CD1c-positive myeloid dendritic cell (primary cell): ENCODE data around the gene GTF2H4.
"Not testable (repeated sequence)": the region's sequence is repeated elsewhere in the genome, so short reads cannot be mapped to it uniquely, and the experiment has no call there.

ENCODE experiments used
- DNase-seq: peaks from one replicate; pipeline ENCODE4 v3.0.0-alpha.2; 2016; ENCODE audit errors: extremely low spot score

The GTF2H4 gene

DNA sequence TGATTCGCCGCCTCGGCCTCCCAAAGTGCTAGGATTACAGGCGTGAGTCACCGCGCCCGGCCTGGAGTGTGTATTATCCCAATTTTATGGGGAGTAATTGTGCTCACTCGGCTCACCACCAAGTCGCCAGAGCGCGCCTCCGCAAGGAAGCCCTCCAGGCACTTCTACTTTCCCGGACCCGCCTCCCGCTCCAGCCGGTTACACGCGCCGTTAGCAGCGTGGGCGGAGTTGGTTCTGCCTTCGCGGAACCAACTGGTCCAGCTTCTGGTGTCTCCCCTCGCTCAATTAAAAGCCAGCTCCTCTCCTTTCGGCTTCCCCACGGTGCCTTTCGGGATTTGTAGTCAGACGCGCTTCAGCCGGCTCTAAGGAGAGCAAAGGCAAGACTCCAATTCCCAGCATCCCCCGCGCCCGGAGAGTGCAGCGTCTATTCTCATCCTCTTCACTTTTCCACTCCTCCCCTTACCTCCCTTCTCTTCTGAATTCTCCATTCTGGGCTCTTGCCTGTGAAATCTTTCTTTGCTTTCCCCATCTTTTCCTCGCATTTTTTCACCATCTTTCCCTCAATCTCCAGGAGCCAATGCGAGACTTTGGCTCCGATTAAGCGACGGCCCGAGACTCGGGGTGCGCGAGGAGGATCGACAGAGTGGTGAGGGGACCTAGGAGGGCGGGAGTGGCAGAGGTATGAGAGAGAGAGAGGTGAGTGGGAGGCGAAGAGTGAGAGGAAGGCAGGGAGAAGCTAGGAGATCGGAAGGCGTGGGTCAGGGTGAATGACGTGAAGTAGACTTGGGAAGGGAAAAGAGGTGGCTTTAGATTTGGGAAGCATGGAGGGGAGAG is at the start of gene GTF2H4:
Gene GTF2H4, plus strand, starts transcription at position 450 of the 834 bp plus-strand sequence.
- peak; percentile 98 for DNase-seq

GRCh38 chr6:30859726-30860125 is 48.3 kb upstream of the GTF2H4 start:
- not testable (repeated sequence) for DNase-seq

- DNase-seq: no peak
These were observed 46.6 kb upstream of the GTF2H4 start for GRCh38 chr6:30861257-30862048.

DNA sequence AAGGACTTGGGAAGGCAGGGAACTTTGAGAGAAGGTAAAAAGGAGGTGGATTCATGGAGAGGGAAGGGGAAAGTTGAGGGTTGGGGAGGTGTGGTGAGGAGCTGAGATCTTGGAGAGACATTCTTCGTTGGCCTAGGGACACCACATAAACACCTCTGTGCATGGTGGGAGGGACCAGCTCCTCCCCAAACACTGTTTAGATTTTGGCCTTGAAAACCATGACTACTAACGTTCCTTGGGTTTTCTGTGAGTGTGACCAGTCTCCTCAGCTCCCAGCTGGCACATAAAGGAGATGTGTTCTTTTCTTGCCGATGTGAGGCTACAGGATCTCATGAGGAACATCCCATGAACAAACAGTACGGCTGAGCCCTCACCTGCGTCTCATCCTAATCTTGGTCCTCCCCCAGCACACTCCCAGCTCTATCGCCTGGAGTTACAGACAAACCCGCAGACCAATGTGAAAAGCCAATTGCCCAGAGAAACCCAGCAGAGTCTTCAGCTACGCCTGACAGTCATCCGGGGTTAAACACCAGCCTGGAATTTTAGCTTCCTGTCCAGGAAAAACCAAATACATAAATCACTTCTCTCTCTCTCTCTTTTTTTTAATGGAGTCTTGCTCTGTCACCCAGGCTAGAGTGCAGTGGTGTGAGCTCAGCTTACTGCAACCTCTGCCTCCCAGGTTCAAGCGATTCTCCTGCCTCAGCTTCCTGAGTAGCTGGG is 45.7 kb upstream of the GTF2H4 start:
- no peak for DNase-seq

DNA sequence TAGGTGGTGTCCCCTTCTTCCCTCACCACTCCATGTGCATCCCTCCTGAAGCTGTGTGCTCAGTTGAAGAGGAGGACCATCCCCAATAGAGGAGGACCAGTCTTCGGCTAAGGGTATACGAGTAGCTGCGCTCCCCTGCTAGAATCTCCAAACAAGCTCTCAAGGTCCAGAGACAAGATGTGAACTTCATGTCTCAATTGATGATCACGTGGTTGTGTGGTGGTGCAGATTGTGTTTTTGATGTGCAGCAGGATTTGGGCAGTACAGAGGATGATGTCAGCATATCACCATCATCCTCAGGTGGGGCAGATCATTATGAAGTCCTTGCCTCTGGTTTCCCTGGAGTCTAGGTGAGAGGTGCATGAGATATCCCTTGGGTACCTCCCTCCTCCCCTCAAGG is 43.7 kb upstream of the GTF2H4 start:
- no peak for DNase-seq

DNA sequence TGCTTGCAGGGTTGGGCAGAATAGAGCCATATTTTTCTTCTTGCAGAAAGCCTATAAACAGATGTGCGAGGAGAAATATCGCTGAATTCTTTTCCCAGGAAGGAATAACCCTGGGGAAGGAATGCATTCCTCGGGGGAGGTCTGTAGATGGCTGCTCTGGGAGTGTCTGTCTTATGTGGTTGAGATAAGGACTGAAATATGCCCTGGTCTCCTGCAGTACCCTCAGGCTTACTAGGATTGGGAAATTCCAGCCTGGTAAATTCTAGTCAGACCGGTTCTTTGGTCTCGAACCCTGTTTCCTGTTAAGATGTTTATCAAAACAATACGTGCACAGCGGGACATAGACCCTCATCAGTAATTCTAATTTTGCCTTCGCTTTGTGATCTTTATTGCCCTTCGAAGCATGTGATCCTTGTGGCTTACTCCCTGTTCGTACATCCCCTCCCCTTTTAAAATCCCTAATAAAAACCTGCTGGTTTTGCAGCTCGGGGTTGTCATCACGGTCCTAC is 38.7 kb upstream of the GTF2H4 start:
- DNase-seq: not testable (repeated sequence)

- no peak for DNase-seq
These were observed 37.5 kb upstream of the GTF2H4 start for GRCh38 chr6:30870546-30870945.

DNA sequence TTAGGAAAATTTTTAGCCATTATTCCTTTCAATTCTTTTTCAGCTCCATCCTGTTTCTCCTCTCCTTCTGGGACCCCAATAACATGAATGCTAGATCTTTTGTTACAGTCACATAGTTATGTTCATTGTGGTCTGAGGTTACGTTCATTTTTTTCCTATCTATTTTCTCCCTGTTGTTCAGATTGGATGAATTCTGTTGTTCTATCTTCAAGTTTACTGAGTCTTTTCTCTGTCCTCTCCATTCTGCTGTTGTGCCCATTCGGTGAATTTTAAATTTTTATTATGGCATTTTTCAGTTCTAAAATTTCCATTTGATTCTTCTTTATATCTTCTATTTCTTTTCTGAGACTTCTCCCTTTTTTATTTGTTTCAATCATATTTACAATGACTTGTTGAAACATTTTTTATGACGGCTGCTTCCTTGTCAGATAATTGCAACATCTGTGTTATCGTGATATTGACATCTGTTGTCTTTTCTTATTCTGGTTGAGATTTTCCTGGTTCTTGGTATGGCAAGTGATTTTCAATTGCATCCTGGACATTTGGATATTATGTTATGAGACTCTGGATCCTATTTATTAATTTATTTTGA is 36.3 kb upstream of the GTF2H4 start:
- no peak for DNase-seq

DNA sequence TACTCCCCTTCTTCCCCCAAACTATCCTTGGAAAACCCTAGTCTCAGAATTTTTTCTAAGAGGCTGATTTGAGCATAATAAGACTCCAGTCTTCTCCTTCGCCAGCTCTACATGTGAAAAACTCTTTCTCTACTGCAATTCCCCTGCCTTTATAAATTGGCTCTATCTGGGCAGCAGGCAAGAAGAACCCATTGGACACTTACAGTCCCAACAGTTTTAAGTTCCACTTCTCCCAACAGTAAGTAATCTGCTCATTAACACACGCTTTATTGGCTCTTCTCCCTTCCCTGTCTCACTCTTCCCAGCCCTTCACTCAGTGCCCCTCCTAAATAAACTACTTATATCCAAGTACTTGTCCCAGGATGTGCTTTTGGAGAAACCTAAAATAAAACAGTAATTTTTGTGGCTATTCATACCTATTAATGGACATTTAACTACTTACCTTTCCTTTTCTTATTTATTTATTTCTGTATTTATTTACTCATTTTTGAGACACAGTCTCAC is 34.8 kb upstream of the GTF2H4 start:
- no peak for DNase-seq

DNA sequence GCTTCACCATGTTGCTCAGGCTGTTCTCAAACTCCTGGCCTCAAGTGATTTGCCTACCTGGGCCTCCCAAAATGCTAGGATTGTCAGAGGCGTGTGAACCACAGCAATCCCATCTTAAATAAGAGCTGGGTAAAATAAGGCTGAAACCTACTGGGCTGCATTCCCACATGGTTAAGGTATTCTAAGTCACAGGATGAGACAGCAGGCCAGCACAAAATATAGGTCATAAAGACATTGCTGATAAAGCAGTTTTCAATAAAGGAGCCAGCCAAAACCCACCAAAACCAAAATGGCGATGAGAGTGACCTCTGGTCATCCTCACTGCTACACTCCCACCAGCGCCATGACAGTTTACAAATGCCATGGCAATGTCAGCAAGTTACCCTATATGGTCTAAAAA is 34.2 kb upstream of the GTF2H4 start:
- DNase-seq: not testable (repeated sequence)

DNA sequence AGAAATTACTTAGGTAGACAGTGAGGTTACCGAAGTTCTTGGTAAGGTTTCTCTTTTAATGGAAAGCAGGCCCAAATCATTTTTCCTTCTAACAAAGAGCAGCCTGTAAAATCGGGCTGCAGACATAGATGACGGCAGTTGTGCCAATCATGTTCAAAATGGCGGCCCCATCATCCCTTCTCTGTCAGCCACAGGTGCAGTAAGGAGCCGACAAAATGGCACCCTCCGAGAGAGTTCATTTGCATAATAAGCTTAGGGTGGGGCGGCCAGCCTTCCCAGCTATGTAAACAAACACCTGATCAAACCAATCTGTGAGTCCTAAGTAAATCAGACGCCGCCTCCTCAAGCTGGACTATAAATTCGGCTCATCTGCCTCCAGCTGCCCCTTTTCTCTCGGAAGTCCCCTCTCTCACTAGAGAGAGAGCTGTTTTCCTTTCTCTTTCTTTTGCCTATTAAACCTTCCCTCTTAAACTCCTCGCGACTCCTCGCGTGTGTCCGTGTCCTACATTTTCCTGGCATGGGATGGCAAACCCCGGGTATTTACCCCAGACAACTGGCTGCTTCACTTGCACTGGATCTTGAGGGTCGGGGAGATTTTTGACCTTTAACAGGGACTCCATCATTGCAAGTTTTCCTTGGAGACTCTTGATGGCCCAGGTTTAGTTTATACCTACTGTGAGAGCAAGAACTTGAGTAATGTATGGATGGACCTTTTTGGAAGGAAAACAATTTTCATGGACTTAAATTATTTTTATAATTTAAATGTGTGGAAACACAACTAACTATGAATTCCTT is 32.6 kb upstream of the GTF2H4 start:
- no peak for DNase-seq

- no peak for DNase-seq
These were observed 31.8 kb upstream of the GTF2H4 start for GRCh38 chr6:30876039-30876730.

DNA sequence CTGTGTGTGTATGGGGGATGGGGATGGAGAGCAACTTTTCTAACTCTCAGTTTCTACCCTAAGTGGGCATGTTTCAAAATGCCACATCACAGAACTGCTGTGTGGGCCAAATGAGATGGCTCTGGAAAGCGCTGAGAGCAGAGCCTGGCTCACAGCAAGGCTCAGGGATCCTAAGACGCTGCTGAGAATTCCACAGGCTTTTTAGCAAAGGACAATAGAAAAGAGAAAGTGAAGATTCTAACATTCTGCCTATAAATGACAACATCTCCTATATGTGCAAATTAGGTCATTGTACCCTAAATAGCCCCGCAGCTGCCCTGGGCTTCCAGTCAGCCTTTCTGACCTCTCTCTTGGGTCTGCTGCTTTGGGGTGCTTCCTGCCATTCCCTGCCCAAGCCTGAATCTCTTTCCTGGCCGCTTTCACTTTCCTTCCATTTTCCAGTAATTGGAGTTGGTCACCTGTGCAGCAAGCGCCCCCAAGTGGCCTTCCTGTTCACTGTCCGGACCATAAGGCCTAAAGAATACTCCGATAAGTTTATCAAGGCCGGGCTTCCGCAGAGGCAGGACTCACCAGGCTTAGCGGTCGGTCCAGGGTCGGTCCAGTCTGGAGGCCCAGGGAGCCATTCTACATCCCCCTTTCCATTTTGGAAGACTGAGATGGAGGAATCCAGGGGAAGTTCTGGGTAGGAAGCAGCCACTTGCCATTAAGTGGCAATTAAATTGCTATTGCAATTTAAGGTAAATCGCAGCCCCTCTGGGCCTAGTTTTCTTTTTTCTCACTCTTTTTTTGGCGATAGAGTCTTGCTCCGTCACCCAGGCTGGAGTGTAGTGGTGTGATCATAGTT is 30.4 kb upstream of the GTF2H4 start:
- DNase-seq: peak; percentile 77

DNA sequence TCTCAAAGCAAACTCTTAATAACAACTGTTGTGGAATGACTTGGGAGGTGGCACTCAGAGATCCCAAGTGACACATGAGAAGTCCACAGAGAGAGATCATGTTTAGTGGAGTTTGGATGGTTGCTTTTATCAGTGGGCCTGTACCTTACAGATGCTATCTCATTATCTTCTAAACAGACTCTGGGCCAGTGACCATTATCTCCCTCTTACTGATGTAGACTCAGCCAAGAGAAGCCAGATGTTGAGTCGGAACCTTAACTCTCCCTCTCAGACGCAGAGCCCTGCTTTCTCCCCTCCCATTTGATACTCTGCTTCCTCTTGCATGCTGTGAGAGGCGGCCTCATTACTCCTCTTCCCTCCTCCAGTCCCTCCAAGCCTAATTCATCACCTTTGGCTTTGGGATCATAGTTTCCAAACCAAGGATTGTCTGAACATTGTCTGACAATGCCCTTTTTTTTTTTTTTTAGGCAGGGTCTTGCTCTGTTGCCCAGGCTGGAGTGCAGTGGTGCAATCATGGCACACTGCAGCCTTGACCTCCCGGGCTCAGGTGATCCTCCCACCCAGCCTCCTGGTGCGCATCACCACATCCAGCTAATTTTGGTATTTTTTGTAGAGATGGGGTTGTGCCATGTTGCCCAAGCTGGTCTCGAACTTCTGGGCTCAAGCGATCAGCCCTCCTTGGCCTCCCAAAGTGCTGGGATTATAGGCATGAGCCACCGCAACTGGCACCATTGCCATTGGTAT is 28.2 kb upstream of the GTF2H4 start:
- DNase-seq: no peak

GRCh38 chr6:30880698-30881252 is 27.2 kb upstream of the GTF2H4 start:
- no peak for DNase-seq

DNA sequence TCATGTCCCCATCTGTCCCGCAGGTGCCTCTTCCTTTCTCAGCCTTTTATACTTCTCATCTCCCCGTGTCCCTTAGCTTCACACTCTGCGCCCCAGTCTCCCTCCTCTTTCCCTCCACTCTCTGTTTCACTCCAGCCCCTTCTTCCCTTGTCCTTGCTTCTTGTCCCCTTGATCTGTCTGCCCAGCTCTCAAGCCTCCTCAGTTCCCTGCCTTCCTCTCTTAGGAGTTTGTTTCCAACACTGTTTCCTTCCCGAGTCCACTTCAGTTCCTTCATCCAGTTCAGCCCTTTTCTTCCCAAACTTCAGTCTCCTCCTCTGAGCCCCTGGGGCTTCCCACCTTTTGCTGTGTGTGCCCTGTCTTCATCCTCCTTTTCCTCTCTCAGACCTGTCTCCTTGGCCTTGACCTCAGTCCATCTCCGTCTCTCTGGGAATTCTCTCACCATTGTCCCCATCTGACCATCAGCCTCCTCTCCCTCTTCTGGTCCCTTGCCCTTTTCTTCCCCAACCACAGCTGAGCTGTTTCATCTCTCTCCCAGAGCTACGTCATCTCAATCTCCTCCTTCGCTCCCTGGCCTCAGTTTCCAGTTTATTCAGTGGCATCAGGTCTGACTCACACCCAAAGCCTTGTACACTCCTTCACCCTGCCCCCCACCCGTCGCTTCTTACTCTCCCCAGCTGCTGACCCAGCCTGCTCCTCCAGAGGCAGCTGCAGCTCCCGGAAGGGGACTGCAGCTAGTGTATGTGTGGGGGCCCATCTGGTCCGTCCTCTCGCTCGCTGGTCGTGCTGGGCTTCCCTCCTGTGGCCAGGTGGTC is 26.4 kb upstream of the GTF2H4 start:
- DNase-seq: no peak

- no peak for DNase-seq
These were observed 25.7 kb upstream of the GTF2H4 start for GRCh38 chr6:30882204-30882758.
